ENCODE measurements around the gene SLC4A7.

The SLC4A7 gene

GRCh38 chr3:27325419-27325818 is 158.8 kb downstream of the SLC4A7 start:
- DNase-seq (ENCODE audit: low spot score), result peak; percentile 13

GRCh38 chr3:27324686-27325085 is 159.5 kb downstream of the SLC4A7 start:
- DNase-seq (ENCODE audit: low spot score), result no peak

GRCh38 chr3:27323087-27323570 is 161.1 kb downstream of the SLC4A7 start:
- DNase-seq (ENCODE audit: low spot score), result no peak

Measured in GM03348 (cell line).